ENCODE measurements around the gene STYXL1. TPM values are rescaled to one million over a fixed set of nuclear protein-coding genes. Genes with fewer than 3 reads are reported as not detected.

Gene STYXL1
- total and polyA plus RNA-seq, 7 donors: 9.4 to 81.4 (median 30.7) TPM

- Histone ChIP-seq H3K4me1 (peaks cover 0 to 35% (median 30%) of the 10 kb centered on the region in 4 donors), H3K27me3 (no peaks in the 10 kb centered on the region), H3K4me3 (no peak overlapping the region), H3K36me3 (peaks cover 0 to 17% (median 10%) of the 10 kb centered on the region in 4 donors), H3K27ac (peak overlapping the region; percentile 95 to 99 (median 98)), H3K9me3 (no peaks in the 10 kb centered on the region)
- WGBS, 2 donors: 95 to 97% methylated on average over 9 of the region's 9 CpGs
- intact Hi-C loops (cut with DNase I): no loop called here
- TF ChIP-seq CTCF (IDR thresholded peaks at IDR 0.05) (no peak), EP300 (IDR thresholded peaks at IDR 0.05) (no peak), POLR2A (IDR thresholded peaks at IDR 0.05) (no peak), POLR2AphosphoS5 (IDR thresholded peaks at IDR 0.05) (no peak)
- DNase-seq: no peak
Observed at GRCh38 chr7:75991531-75992082, 56.2 kb downstream of the STYXL1 start.

GRCh38 chr7:75989500-75990388 lies 58.1 kb downstream of the STYXL1 start:
- TF ChIP-seq POLR2AphosphoS5 (IDR thresholded peaks at IDR 0.05) (no peak), EP300 (IDR thresholded peaks at IDR 0.05) (no peak), POLR2A (IDR thresholded peaks at IDR 0.05) (no peak), CTCF (IDR thresholded peaks at IDR 0.05) (no peak)
- H3K4me1 ChIP-seq: peaks cover 0 to 28% (median 23%) of the 10 kb centered on the region in 4 donors
- peak overlapping the region; percentile 38 to 74 (median 71) for H3K27ac ChIP-seq
- no peaks in the 10 kb centered on the region for H3K9me3 ChIP-seq
- H3K36me3 ChIP-seq: peaks cover 10 to 36% (median 26%) of the 10 kb centered on the region in 4 donors
- WGBS, 2 donors: 76 to 86% methylated on average over 21 of the region's 21 CpGs
- intact Hi-C loops (cut with DNase I): no loop called here
- H3K27me3 ChIP-seq: no peaks in the 10 kb centered on the region
- H3K4me3 ChIP-seq: peak overlapping the region in 3 of 4 donors; percentile 8 to 28 (median 12)
- DNase-seq: peak; percentile 75

GRCh38 chr7:75988568-75989499 lies 59.0 kb downstream of the STYXL1 start:
- Histone ChIP-seq H3K9me3 (no peaks in the 10 kb centered on the region), H3K36me3 (peaks cover 17 to 45% (median 31%) of the 10 kb centered on the region in 4 donors), H3K27me3 (no peaks in the 10 kb centered on the region), H3K4me3 (peak overlapping the region in 3 of 4 donors; percentile 8 to 28 (median 12)), H3K27ac (peak overlapping the region; percentile 36 to 74 (median 71)), H3K4me1 (peaks cover 0 to 26% (median 21%) of the 10 kb centered on the region in 4 donors)
- TF ChIP-seq CTCF (IDR thresholded peaks at IDR 0.05) (no peak), EP300 (IDR thresholded peaks at IDR 0.05) (no peak), POLR2AphosphoS5 (IDR thresholded peaks at IDR 0.05) (peak; percentile 35 to 69 (median 58)), POLR2A (IDR thresholded peaks at IDR 0.05) (no peak)
- WGBS, 2 donors: 68 to 73% methylated on average over 16 to 21 of the region's 31 CpGs
- intact Hi-C loops (cut with DNase I): no loop called here
- peak; percentile 62 for DNase-seq

- peak overlapping the region in 3 of 4 donors; percentile 26 to 41 (median 31) for H3K27ac ChIP-seq
- no peak for DNase-seq
- TF ChIP-seq POLR2AphosphoS5 (IDR thresholded peaks at IDR 0.05) (no peak), POLR2A (IDR thresholded peaks at IDR 0.05) (no peak), EP300 (IDR thresholded peaks at IDR 0.05) (no peak), CTCF (IDR thresholded peaks at IDR 0.05) (no peak)
- no peaks in the 10 kb centered on the region for H3K27me3 ChIP-seq
- WGBS, 2 donors: 90 to 92% methylated on average over 30 of the region's 30 CpGs
- H3K4me3 ChIP-seq: no peak overlapping the region
- no peaks in the 10 kb centered on the region for H3K9me3 ChIP-seq
- peaks cover 17 to 54% (median 36%) of the 10 kb centered on the region in 4 donors for H3K36me3 ChIP-seq
- intact Hi-C loops (cut with DNase I): no loop called here
- H3K4me1 ChIP-seq: peaks cover 0 to 19% (median 13%) of the 10 kb centered on the region in 4 donors
Observed at GRCh38 chr7:75987805-75988567, 59.8 kb downstream of the STYXL1 start.

All from sigmoid colon (tissue), 7 donors.